Osteocyte (in vitro differentiated cells): ENCODE measurements around the gene POU2AF3. TPM values are rescaled to one million over a fixed set of nuclear protein-coding genes. Genes with fewer than 3 reads are reported as not detected.

Experiments
- microRNA-seq: library from miRNA; unstranded; fragments of <30 nt; microRNA quantifications from one replicate; pipeline ENCODE4 v1.1.0, GENCODE V29; 2020; ENCODE audit not compliant: unreplicated experiment
- total RNA-seq: library from RNA; stranded (reverse); gene quantifications from 2 replicates; pipeline ENCODE4 v1.2.1, GENCODE V29; 2021

The POU2AF3 gene
- total RNA-seq, 1 donor from 2014 or later = not detected

Small RNAs within 50 kb of the gene (microRNA-seq; reads per million reads assigned to microRNA genes)
- not detected for gene MIR4491

Other genes with a start within 250 kb of the POU2AF3 start
- gene POU2AF2, start 52.8 kb upstream of the POU2AF3 start, total RNA-seq = not detected in 2 replicates
- gene POU2AF1, start 80.7 kb downstream of the POU2AF3 start, total RNA-seq = not detected in 2 replicates
- not detected in 2 replicates for gene BTG4, start 213.8 kb downstream of the POU2AF3 start, total RNA-seq
- not detected in 2 replicates for gene HOATZ, start 216.2 kb downstream of the POU2AF3 start, total RNA-seq
- 12.8 and 13.0 TPM in 2 replicates for gene LAYN, start 242.2 kb downstream of the POU2AF3 start, total RNA-seq